WTC11 (cell line): ENCODE data around the gene CLEC4M. TPM values are rescaled to one million over a fixed set of nuclear protein-coding genes. Genes with fewer than 3 reads are reported as not detected.

Experiments used
- ATAC-seq: fragments of 200-7000 bp; cut with Tn5 transposase; 2 replicates; pipeline ENCODE4 v1.10.0; 2021; ENCODE audit warnings: mild to moderate bottlenecking, moderate library complexity
- CTCF ChIA-PET: fragments of 300-600 bp; sonication (Branson Sonifier 250); formaldehyde crosslinking; loops from one replicate; lab custom pipeline; 2021; ENCODE audit warnings: antibody characterized with exemption; lab: Charles Lee
- POLR2A ChIA-PET: fragments of 350-600 bp; sonication (Branson Sonifier 250); formaldehyde crosslinking; loops from one replicate; lab custom pipeline; 2021; ENCODE audit warnings: antibody characterized with exemption; lab: Charles Lee
- DNase-seq: peaks from one replicate; pipeline ENCODE4 v3.0.0; 2021; ENCODE audit warnings: low spot score
- H3K27ac Mint-ChIP-seq: 2 replicates; pipeline ENCODE4 v1.8.0; 2021; ENCODE audit warnings: mixed read lengths
- H3K27me3 Mint-ChIP-seq: 2 replicates; pipeline ENCODE4 v1.8.0; 2021; ENCODE audit warnings: low read depth, mild to moderate bottlenecking, moderate library complexity, mixed read lengths
- H3K36me3 Mint-ChIP-seq: 2 replicates; pipeline ENCODE4 v1.8.0; 2021; ENCODE audit warnings: mixed read lengths
- H3K4me1 Mint-ChIP-seq: 2 replicates; pipeline ENCODE4 v1.8.0; 2022; ENCODE audit warnings: mixed read lengths
- H3K4me3 Mint-ChIP-seq: 2 replicates; pipeline ENCODE4 v1.8.0; 2021; ENCODE audit warnings: mild to moderate bottlenecking, moderate library complexity, mixed read lengths
- H3K9me3 Mint-ChIP-seq: 2 replicates; pipeline ENCODE4 v1.8.0; 2021; ENCODE audit warnings: mixed read lengths
- CBFB ChIP-seq: sonication (generic); formaldehyde crosslinking; IDR thresholded peaks from 2 replicates; pipeline ENCODE4 v1.8.1; 2022; ENCODE audit warnings: mild to moderate bottlenecking, low read depth, missing genetic modification reagents
- ESRRA ChIP-seq: sonication (generic); formaldehyde crosslinking; IDR thresholded peaks from 2 replicates; pipeline ENCODE4 v1.8.1; 2022; ENCODE audit warnings: mild to moderate bottlenecking, missing genetic modification reagents, borderline replicate concordance
- FOXP1 ChIP-seq: sonication (generic); formaldehyde crosslinking; IDR thresholded peaks from 2 replicates; pipeline ENCODE4 v1.8.0; 2022; ENCODE audit warnings: missing genetic modification reagents, mild to moderate bottlenecking, moderate library complexity, borderline replicate concordance
- KAT7 ChIP-seq: sonication (generic); formaldehyde crosslinking; IDR thresholded peaks from 2 replicates; pipeline ENCODE4 v1.8.1; 2023; ENCODE audit warnings: missing genetic modification reagents, mild to moderate bottlenecking, borderline replicate concordance
- OVOL2 ChIP-seq: fragments of 250-450 bp; sonication (Bioruptor Pico); IDR thresholded peaks from 2 replicates; pipeline ENCODE4 v1.9.0; 2021; ENCODE audit warnings: mild to moderate bottlenecking, borderline replicate concordance
- RORB ChIP-seq: fragments of 250-450 bp; sonication (Bioruptor Pico); IDR thresholded peaks from 2 replicates; pipeline ENCODE4 v1.9.0; 2021; ENCODE audit warnings: mild to moderate bottlenecking
- SMAD4 ChIP-seq: sonication (generic); formaldehyde crosslinking; IDR thresholded peaks from 2 replicates; pipeline ENCODE4 v1.8.0; 2022; ENCODE audit warnings: mild to moderate bottlenecking, missing genetic modification reagents
- TEAD1 ChIP-seq: sonication (generic); formaldehyde crosslinking; IDR thresholded peaks from 2 replicates; pipeline ENCODE4 v1.8.0; 2022; ENCODE audit warnings: mild to moderate bottlenecking, missing genetic modification reagents
- ZNF423 ChIP-seq: fragments of 250-450 bp; sonication (Bioruptor Pico); IDR thresholded peaks from 2 replicates; pipeline ENCODE4 v2.1.2; 2022; ENCODE audit warnings: mild to moderate bottlenecking, moderate library complexity
- total RNA-seq: library from RNA; stranded (reverse); gene quantifications from 3 replicates; pipeline ENCODE4 v1.2.3, GENCODE V29; 2021
- TF ChIP-seq, protein P1 (sequence below): sonication (generic); formaldehyde crosslinking; IDR thresholded peaks from 2 replicates; pipeline ENCODE4 v1.8.1; 2022; ENCODE audit warnings: low read depth, missing genetic modification reagents, borderline replicate concordance
- TF ChIP-seq, protein P2 (sequence below): sonication (generic); formaldehyde crosslinking; IDR thresholded peaks from 2 replicates; pipeline ENCODE4 v1.8.1; 2023; ENCODE audit warnings: mild to moderate bottlenecking, missing genetic modification reagents, borderline replicate concordance
- TF ChIP-seq, protein P3 (sequence below): sonication (generic); formaldehyde crosslinking; IDR thresholded peaks from 2 replicates; pipeline ENCODE4 v1.8.1; 2023; ENCODE audit warnings: mild to moderate bottlenecking, missing genetic modification reagents
- TF ChIP-seq, protein P4 (sequence below): fragments of 250-450 bp; sonication (Bioruptor Pico); IDR thresholded peaks from 2 replicates; pipeline ENCODE4 v1.9.0; 2021; ENCODE audit warnings: mild to moderate bottlenecking
- TF ChIP-seq, protein P5 (sequence below): sonication (generic); formaldehyde crosslinking; IDR thresholded peaks from 2 replicates; pipeline ENCODE4 v1.8.1; 2022; ENCODE audit warnings: missing genetic modification reagents, borderline replicate concordance
- TF ChIP-seq, protein P6 (sequence below): sonication (generic); formaldehyde crosslinking; IDR thresholded peaks from 2 replicates; pipeline ENCODE4 v1.8.0; 2022; ENCODE audit warnings: mild to moderate bottlenecking, missing genetic modification reagents

CLEC4M gene
- total RNA-seq, 1 experiment from 2014 or later, result not detected

DNA sequence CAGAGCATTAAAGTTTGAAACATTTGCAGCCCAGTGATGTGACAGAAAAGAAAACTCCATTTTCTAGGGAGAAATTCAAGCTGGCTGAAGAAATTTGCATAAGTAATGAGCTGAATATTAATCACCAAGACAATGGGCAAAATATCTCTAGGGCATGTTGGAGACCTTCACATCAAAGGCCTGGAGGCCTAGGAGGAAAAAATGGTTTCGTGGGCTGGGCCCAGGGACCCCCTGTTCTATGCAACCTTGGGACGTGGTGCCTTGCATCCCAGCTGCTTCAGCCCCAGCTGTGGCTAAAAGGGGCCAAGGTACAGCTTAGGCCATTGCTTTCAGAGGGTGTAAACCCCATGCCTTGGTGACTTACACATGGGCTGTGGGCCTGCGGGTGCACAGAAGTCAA lies 5.7 kb upstream of the CLEC4M start:
- H3K9me3 Mint-ChIP-seq, result peaks cover 81% of the 10 kb centered on the region
- ATAC-seq (no peak), DNase-seq (no peak)
- H3K4me1 Mint-ChIP-seq, result no peaks in the 10 kb centered on the region
- H3K27me3 Mint-ChIP-seq, result peaks cover 32% of the 10 kb centered on the region
- ChIA-PET POLR2A (no interaction called here), CTCF (no interaction called here)
- no peak overlapping the region for H3K27ac Mint-ChIP-seq
- H3K36me3 Mint-ChIP-seq, result peaks cover 33% of the 10 kb centered on the region
- H3K4me3 Mint-ChIP-seq, result no peak overlapping the region
- TF ChIP-seq, protein P1, sequence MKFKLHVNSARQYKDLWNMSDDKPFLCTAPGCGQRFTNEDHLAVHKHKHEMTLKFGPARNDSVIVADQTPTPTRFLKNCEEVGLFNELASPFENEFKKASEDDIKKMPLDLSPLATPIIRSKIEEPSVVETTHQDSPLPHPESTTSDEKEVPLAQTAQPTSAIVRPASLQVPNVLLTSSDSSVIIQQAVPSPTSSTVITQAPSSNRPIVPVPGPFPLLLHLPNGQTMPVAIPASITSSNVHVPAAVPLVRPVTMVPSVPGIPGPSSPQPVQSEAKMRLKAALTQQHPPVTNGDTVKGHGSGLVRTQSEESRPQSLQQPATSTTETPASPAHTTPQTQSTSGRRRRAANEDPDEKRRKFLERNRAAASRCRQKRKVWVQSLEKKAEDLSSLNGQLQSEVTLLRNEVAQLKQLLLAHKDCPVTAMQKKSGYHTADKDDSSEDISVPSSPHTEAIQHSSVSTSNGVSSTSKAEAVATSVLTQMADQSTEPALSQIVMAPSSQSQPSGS (CRISPR knock-in tag), result no peak
- TF ChIP-seq CBFB (CRISPR knock-in tag) (no peak), SMAD4 (no peak), ZNF423 (CRISPR knock-in tag) (no peak), TEAD1 (CRISPR knock-in tag) (no peak), FOXP1 (CRISPR knock-in tag) (no peak), KAT7 (CRISPR knock-in tag) (no peak), OVOL2 (CRISPR knock-in tag) (no peak), RORB (CRISPR knock-in tag) (no peak), ESRRA (CRISPR knock-in tag) (no peak)
- TF ChIP-seq, protein P2, sequence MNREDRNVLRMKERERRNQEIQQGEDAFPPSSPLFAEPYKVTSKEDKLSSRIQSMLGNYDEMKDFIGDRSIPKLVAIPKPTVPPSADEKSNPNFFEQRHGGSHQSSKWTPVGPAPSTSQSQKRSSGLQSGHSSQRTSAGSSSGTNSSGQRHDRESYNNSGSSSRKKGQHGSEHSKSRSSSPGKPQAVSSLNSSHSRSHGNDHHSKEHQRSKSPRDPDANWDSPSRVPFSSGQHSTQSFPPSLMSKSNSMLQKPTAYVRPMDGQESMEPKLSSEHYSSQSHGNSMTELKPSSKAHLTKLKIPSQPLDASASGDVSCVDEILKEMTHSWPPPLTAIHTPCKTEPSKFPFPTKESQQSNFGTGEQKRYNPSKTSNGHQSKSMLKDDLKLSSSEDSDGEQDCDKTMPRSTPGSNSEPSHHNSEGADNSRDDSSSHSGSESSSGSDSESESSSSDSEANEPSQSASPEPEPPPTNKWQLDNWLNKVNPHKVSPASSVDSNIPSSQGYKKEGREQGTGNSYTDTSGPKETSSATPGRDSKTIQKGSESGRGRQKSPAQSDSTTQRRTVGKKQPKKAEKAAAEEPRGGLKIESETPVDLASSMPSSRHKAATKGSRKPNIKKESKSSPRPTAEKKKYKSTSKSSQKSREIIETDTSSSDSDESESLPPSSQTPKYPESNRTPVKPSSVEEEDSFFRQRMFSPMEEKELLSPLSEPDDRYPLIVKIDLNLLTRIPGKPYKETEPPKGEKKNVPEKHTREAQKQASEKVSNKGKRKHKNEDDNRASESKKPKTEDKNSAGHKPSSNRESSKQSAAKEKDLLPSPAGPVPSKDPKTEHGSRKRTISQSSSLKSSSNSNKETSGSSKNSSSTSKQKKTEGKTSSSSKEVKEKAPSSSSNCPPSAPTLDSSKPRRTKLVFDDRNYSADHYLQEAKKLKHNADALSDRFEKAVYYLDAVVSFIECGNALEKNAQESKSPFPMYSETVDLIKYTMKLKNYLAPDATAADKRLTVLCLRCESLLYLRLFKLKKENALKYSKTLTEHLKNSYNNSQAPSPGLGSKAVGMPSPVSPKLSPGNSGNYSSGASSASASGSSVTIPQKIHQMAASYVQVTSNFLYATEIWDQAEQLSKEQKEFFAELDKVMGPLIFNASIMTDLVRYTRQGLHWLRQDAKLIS (CRISPR knock-in tag), result no peak
- TF ChIP-seq, protein P3, sequence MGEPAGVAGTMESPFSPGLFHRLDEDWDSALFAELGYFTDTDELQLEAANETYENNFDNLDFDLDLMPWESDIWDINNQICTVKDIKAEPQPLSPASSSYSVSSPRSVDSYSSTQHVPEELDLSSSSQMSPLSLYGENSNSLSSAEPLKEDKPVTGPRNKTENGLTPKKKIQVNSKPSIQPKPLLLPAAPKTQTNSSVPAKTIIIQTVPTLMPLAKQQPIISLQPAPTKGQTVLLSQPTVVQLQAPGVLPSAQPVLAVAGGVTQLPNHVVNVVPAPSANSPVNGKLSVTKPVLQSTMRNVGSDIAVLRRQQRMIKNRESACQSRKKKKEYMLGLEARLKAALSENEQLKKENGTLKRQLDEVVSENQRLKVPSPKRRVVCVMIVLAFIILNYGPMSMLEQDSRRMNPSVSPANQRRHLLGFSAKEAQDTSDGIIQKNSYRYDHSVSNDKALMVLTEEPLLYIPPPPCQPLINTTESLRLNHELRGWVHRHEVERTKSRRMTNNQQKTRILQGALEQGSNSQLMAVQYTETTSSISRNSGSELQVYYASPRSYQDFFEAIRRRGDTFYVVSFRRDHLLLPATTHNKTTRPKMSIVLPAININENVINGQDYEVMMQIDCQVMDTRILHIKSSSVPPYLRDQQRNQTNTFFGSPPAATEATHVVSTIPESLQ, result no peak
- TF ChIP-seq, protein P4, sequence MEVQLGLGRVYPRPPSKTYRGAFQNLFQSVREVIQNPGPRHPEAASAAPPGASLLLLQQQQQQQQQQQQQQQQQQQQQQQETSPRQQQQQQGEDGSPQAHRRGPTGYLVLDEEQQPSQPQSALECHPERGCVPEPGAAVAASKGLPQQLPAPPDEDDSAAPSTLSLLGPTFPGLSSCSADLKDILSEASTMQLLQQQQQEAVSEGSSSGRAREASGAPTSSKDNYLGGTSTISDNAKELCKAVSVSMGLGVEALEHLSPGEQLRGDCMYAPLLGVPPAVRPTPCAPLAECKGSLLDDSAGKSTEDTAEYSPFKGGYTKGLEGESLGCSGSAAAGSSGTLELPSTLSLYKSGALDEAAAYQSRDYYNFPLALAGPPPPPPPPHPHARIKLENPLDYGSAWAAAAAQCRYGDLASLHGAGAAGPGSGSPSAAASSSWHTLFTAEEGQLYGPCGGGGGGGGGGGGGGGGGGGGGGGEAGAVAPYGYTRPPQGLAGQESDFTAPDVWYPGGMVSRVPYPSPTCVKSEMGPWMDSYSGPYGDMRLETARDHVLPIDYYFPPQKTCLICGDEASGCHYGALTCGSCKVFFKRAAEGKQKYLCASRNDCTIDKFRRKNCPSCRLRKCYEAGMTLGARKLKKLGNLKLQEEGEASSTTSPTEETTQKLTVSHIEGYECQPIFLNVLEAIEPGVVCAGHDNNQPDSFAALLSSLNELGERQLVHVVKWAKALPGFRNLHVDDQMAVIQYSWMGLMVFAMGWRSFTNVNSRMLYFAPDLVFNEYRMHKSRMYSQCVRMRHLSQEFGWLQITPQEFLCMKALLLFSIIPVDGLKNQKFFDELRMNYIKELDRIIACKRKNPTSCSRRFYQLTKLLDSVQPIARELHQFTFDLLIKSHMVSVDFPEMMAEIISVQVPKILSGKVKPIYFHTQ (CRISPR knock-in tag), result no peak
- TF ChIP-seq, protein P5, sequence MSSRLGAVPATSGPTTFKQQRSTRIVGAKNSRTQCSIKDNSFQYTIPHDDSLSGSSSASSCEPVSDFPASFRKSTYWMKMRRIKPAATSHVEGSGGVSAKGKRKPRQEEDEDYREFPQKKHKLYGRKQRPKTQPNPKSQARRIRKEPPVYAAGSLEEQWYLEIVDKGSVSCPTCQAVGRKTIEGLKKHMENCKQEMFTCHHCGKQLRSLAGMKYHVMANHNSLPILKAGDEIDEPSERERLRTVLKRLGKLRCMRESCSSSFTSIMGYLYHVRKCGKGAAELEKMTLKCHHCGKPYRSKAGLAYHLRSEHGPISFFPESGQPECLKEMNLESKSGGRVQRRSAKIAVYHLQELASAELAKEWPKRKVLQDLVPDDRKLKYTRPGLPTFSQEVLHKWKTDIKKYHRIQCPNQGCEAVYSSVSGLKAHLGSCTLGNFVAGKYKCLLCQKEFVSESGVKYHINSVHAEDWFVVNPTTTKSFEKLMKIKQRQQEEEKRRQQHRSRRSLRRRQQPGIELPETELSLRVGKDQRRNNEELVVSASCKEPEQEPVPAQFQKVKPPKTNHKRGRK, result no peak
- TF ChIP-seq, protein P6, sequence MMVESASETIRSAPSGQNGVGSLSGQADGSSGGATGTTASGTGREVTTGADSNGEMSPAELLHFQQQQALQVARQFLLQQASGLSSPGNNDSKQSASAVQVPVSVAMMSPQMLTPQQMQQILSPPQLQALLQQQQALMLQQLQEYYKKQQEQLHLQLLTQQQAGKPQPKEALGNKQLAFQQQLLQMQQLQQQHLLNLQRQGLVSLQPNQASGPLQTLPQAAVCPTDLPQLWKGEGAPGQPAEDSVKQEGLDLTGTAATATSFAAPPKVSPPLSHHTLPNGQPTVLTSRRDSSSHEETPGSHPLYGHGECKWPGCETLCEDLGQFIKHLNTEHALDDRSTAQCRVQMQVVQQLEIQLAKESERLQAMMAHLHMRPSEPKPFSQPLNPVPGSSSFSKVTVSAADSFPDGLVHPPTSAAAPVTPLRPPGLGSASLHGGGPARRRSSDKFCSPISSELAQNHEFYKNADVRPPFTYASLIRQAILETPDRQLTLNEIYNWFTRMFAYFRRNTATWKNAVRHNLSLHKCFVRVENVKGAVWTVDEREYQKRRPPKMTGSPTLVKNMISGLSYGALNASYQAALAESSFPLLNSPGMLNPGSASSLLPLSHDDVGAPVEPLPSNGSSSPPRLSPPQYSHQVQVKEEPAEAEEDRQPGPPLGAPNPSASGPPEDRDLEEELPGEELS (CRISPR knock-in tag), result no peak
